Measurements from ENCODE around the gene MDN1.

The MDN1 gene

GRCh38 chr6:89703292-89703691 is 116.3 kb downstream of the MDN1 start:
- no peak overlapping the region for H3K27ac ChIP-seq
- no peak for DNase-seq (ENCODE audit: low read depth, low spot score)

DNA sequence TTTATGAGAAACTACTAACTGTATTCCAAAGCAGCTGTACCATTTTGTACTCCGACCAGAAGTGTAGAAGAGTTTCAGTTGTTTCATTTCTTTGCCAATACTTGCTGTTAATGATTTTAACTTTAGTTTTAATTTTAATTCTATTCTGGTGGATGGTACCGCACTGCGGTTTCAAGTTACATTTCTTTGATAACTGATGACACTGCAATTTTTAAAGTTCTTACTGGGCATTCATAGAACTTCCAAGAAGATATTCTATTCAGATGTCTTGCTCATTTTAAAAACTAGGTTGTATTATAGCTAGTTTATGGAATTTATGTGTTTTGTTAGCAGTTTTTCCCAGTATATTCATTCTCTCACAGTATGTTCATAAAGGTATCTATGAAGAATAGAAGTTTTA is 117.2 kb downstream of the MDN1 start:
- no peak for DNase-seq (ENCODE audit: low read depth, low spot score)
- no peak overlapping the region for H3K27ac ChIP-seq

- DNase-seq (ENCODE audit: low read depth, low spot score), result no peak
- H3K27ac ChIP-seq, result no peak overlapping the region
Measured at GRCh38 chr6:89695667-89696066, 123.9 kb downstream of the MDN1 start.

- H3K27ac ChIP-seq, result no peak overlapping the region
Measured at GRCh38 chr6:89694428-89694827, 125.2 kb downstream of the MDN1 start.

DNA sequence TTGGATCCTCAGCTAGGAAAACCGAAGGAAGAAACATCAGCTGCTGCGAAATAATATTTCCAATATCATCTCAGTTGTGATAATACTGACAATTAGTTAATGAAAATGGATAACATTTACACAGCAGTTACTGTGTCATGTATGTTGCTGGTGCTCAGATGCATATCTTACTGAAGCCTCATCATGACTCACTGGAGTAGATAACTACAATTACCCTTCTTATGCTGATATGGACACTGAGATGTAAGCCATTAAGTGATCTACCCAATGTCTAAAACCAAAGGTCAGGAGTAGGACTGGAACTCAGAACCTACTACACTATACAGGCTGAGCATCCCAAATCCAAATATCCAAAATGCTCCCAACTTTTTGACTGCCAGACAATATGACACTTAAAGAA is 126.4 kb downstream of the MDN1 start:
- no peak overlapping the region for H3K27ac ChIP-seq
- DNase-seq (ENCODE audit: low read depth, low spot score), result no peak

More at GRCh38 chr6:89694428-89694827, 125.2 kb downstream of the MDN1 start:
- DNase-seq (ENCODE audit: low read depth, low spot score), result no peak

- no peak overlapping the region for H3K27ac ChIP-seq
- no peak for DNase-seq (ENCODE audit: low read depth, low spot score)
Measured at GRCh38 chr6:89692256-89692655, 127.3 kb downstream of the MDN1 start.

DNA sequence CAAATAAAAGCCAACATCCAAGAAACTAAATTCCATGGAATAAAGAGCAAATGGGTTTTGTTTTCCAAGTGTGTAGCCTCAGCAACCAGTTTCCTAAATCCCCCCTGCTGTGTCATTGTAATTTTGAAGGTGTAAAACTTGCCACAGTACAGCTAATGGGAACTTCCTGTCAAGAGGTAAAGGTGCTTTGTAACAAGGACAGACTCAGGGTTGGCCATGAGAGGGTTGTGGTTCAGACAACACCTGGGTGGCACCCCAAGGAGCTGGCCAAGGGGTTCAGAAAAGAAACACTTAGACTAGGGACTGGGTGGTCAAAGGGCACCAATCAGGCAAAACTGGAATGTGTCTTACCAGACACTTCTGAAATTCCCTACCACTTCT is 128.7 kb downstream of the MDN1 start:
- no peak overlapping the region for H3K27ac ChIP-seq
- no peak for DNase-seq (ENCODE audit: low read depth, low spot score)

GRCh38 chr6:89689732-89690131 is 129.9 kb downstream of the MDN1 start:
- H3K27ac ChIP-seq, result no peak overlapping the region
- no peak for DNase-seq (ENCODE audit: low read depth, low spot score)

DNA sequence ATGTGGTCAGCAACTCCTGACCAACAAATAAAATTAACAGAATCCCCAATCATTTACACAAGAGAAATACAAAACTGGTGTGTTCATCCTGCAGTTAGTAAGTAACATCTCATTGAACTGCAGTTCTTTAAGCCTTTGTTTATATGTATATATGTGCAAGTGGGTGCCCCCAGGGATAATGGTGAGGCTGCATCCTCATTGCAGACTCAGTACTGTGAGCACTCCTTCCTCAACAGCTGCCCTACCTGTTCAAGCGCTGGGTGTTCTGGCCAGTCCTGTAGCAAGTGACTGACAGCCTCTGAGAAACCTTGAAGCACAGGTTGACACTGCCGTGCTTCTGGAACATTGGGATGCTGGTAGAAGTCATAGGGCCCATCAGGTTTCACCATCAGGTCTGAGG is 131.3 kb downstream of the MDN1 start:
- no peak for DNase-seq (ENCODE audit: low read depth, low spot score)
- H3K27ac ChIP-seq, result no peak overlapping the region

DNA sequence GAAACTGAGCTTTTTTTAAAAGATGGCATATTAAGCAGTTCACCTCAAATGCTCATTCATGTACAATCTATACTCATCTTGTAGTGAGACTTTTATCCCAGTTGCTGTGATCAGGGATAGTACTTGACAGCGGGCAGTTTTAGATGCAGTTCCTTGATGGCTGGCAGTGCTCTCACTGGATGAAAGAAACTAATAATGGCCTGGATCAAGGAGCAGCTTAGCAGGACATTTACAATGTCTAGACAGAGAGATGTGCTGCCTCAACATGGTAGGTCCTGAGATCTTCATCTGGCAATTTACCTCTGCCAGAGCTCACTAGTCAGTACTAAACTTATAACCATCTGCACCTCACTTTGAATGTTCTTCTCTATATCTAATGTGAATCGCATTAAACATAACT is 134.3 kb downstream of the MDN1 start:
- H3K27ac ChIP-seq, result no peak overlapping the region
- DNase-seq (ENCODE audit: low read depth, low spot score), result no peak

- H3K27ac ChIP-seq, result no peak overlapping the region
- no peak for DNase-seq (ENCODE audit: low read depth, low spot score)
Measured at GRCh38 chr6:89682991-89683390, 136.6 kb downstream of the MDN1 start.

DNA sequence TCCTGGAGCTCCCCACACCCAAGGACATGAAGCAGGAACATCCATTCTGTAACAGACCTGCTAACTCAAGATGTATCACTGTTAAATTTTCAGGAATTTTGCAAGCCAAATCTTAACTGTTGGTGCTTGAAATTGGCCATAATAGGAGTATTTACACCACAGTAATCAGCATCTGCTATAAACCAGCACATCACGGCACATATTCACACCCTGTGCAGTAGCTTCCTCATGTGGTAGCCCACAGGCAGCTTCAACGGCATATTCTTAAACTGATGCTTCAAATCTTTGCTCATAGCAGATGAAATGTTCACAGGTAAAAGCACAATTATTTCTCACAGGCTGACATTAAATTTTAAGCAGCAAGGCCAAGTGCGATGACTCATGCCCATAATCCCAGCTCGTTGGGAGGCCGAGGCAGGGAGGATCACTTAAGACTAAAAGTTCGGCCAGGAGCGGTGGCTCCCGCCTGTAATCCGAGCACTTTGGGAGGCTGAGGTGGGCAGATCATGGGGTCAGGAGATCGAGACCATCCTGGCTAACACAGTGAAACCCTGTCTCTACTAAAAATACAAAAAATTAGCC is 137.5 kb downstream of the MDN1 start:
- no peak for DNase-seq (ENCODE audit: low read depth, low spot score)
- H3K27ac ChIP-seq, result no peak overlapping the region

DNA sequence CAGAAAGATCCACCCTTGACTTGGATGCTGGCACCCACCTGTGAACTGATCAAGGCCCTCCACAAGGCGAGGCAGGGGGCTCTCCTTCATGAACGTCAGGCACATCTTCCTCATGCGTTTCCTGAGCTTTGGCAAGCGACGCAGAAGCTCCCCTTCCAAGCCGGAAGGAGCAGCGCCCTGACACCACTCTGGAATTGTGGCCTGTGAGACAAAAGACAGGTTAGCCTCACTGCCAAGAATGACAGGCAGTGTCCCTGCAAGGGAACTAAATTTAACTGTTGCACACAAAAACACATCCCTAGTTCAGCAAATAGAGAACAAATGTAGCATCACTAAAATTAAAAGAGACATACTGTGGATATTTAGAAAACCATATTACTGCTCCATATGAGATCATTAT is 139.0 kb downstream of the MDN1 start:
- DNase-seq (ENCODE audit: low read depth, low spot score), result no peak
- no peak overlapping the region for H3K27ac ChIP-seq

GRCh38 chr6:89680150-89680549 is 139.4 kb downstream of the MDN1 start:
- no peak for DNase-seq (ENCODE audit: low read depth, low spot score)
- H3K27ac ChIP-seq, result no peak overlapping the region

DNA sequence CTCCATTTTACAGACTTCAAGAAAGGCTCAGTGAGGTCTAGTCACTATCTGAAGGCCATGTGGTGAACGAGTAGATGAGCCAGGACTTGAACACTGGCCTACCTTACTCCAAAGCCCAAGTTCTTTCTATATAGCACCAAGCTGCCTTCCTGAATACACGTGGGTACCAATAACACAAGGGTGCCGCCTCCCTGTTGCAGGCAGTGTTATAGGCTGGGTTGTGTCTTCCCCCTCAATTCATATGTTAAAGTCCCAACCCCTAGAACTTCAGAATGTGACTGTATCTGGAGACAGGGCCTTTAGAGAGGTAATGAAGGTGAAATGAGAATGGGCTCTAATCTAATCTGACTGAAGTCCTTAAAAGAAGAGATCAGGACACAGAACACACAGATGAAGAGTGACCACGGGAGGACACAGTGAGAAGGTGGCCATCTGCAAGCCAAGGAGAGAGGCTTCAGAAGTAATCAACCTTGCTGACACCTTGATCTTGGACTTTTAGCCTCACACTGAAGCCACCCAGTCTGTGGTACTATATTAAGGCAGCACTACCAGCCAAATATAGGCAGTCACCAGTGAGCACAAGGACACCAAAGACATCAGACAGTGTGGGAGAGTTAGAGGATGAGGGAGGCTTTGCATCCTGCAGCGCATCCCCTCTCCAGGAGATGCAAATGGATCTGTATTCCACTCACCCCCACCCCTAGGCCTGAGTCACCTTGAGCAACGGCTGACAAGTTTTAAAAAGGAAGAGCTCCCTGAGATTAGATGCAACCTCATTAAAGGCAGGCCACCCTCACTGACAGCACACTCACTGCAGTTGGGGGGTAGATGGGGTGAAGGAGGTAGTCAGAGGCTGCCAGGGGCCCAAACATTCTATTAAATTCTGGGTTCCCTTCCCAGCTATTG is 140.1 kb downstream of the MDN1 start:
- H3K27ac ChIP-seq, result no peak overlapping the region
- no peak for DNase-seq (ENCODE audit: low read depth, low spot score)

DNA sequence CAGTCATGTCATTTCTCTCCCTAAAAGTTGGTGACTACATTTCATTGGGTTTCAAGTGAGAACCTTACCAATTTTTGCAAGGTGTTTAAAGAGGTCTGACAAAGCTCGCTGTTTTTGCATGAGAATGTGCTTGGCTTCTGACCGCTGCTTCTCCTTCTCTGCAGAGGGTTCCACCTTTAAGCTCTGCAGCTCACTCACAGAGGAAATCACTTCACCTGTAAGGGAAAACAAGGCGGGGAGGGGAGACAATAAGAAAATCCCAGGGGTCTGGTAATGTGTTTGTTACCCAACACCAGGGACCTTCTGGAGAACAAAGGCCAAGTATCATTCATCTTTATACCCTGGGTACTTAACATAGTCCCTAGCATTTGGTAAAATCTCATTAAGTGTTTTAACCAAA is 141.1 kb downstream of the MDN1 start:
- no peak overlapping the region for H3K27ac ChIP-seq
- DNase-seq (ENCODE audit: low read depth, low spot score), result no peak

- no peak overlapping the region for H3K27ac ChIP-seq
- DNase-seq (ENCODE audit: low read depth, low spot score), result no peak
Measured at GRCh38 chr6:89675949-89676748, 143.4 kb downstream of the MDN1 start.

DNA sequence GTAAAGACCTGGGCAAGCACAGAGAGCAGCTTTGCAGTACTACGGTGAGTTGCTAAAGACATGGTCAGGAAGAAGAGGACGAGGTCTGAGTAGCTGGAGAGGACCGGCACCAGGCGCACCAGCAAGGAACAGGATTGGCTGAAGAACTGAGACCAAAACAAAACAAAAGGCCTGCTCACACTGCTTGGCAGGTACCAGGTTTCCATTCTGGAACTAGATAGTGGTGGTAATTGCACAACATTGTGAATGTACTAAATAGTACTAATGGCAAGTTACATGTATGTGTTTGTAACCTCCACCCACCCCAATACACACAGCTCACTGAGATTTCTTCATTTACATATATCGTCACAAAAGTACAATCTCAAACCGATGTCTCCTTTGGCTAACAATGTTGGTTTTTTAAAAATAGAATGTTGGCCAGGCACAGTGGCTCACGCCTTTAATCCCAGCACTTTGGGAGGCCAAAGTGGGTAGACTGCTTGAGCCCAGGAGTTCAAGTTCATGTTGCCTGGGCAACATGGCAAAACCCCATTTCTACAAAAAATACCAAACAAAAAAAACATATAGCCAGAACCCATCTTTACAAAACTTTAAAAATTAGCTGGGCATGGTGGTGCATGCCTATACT is 148.5 kb downstream of the MDN1 start:
- H3K27ac ChIP-seq, result no peak overlapping the region
- DNase-seq (ENCODE audit: low read depth, low spot score), result no peak

GRCh38 chr6:89669002-89669401 is 150.6 kb downstream of the MDN1 start:
- DNase-seq (ENCODE audit: low read depth, low spot score), result no peak
- H3K27ac ChIP-seq, result no peak overlapping the region

DNA sequence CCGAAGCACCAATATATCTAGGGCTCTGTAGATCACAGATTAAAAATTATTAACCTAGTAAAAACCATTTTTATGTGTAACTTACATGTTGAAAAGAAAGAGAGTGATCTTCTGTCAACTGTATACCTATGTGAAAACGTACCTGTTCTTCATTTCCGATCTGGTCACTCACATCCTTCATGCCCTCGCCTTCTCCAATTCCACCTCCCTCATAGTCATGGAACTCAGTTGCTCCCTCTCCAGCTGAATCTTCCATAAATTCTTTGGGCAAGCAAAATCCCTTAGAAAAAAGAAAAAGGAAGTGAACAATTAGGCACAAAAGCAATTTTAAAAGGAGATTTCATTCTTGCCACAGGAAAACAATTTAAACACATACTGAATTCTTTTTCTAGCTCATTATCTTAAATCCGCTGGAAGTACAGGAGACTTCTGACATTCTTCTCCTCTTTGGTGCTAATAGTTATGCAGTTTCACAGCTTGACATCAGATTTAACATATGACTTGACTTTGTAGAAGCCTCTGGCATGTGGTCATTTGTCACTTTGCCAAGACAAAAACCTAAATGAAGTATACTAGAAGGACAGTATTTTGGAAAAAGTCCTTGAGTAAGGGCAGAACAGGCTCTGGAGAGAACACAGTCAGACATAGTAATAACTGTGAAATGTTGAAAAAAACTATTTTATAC is 151.6 kb downstream of the MDN1 start:
- no peak overlapping the region for H3K27ac ChIP-seq
- DNase-seq (ENCODE audit: low read depth, low spot score), result no peak
